Endodermal cell (in vitro differentiated cells): ENCODE data around the gene PLAC8. TPM values are rescaled to one million over a fixed set of nuclear protein-coding genes. Genes with fewer than 3 reads are reported as not detected.
"Not testable (repeated sequence)": the region's sequence is repeated elsewhere in the genome, so short reads cannot be mapped to it uniquely, and the experiment has no call there.

Experiments
- DNase-seq: peaks from one replicate; pipeline ENCODE4 v3.0.0-alpha.2; 2017
- H3K27ac ChIP-seq: 2 replicates; pipeline ENCODE4 v1.5.1; 2013; ENCODE audit warnings: mild to moderate bottlenecking, low read depth, low read length, moderate library complexity
- H3K27me3 ChIP-seq: 2 replicates; pipeline ENCODE4 v1.6.1; 2013; ENCODE audit warnings: mild to moderate bottlenecking, low read length, moderate library complexity; ENCODE audit not compliant: insufficient read depth, control insufficient read depth, poor library complexity, severe bottlenecking
- H3K36me3 ChIP-seq: 2 replicates; pipeline ENCODE4 v1.7.0; 2013; ENCODE audit warnings: mild to moderate bottlenecking, low read length, moderate library complexity; ENCODE audit not compliant: control insufficient read depth, insufficient read depth
- H3K4me1 ChIP-seq: one replicate; pipeline ENCODE4 v1.7.0; 2013; ENCODE audit warnings: low read length; ENCODE audit not compliant: control insufficient read depth, insufficient read depth
- H3K4me3 ChIP-seq: 2 replicates; pipeline ENCODE4 v1.5.1; 2013; ENCODE audit warnings: mild to moderate bottlenecking, low read length, moderate library complexity
- H3K9ac ChIP-seq: 2 replicates; pipeline ENCODE4 v1.6.1; 2013; ENCODE audit warnings: mild to moderate bottlenecking, low read length, moderate library complexity; ENCODE audit not compliant: poor library complexity, severe bottlenecking; ENCODE audit errors: extremely low read depth
- H3K9me3 ChIP-seq: 2 replicates; pipeline ENCODE4 v1.6.1; 2013; ENCODE audit warnings: mild to moderate bottlenecking, low read length, moderate library complexity; ENCODE audit not compliant: control insufficient read depth
- H3K27ac Mint-ChIP-seq: 2 replicates; pipeline ENCODE4 v1.8.0; 2020; ENCODE audit warnings: mixed read lengths
- H3K27me3 Mint-ChIP-seq: 2 replicates; pipeline ENCODE4 v1.8.0; 2021; ENCODE audit warnings: mild to moderate bottlenecking, mixed read lengths; ENCODE audit not compliant: insufficient read depth
- H3K36me3 Mint-ChIP-seq: 2 replicates; pipeline ENCODE4 v1.8.0; 2020; ENCODE audit warnings: low read depth, mixed read lengths
- H3K4me1 Mint-ChIP-seq: 2 replicates; pipeline ENCODE4 v1.8.0; 2020; ENCODE audit warnings: mixed read lengths
- H3K4me3 Mint-ChIP-seq: 2 replicates; pipeline ENCODE4 v1.8.0; 2020; ENCODE audit warnings: mild to moderate bottlenecking, moderate library complexity, mixed read lengths
- H3K9me3 Mint-ChIP-seq: 2 replicates; pipeline ENCODE4 v1.8.0; 2020; ENCODE audit warnings: mild to moderate bottlenecking, mixed read lengths
- WGBS, 2 experiments: methylation state at CpG; one replicate each; pipeline versions ENCODE4 v1.1.5 to v1.1.7; 2013; ENCODE audit warnings: missing lambda C conversion rate in 2 of 2, mixed read lengths in 1 of 2; ENCODE audit not compliant: insufficient coverage in 1 of 2, insufficient read length in 1 of 2; 5-methylcytosine and 5-hydroxymethylcytosine counted together
- total RNA-seq, 2 donors: library from RNA; stranded (reverse); fragmentation: NEBNext Ultra II Directional in 1 of 2; extraction: Animal tissue kit (Norgen Biotek cat#: 25700) in 1 of 2; gene quantifications; 2 replicates in 1 of 2; 3 replicates in 1 of 2; pipeline ENCODE4 v1.2.1, GENCODE V29; 2021
- TF ChIP-seq, protein P1 (sequence below): fragments of 200-600 bp; sonication (generic); conservative IDR thresholded peaks from 2 replicates; pipeline ENCODE4 v1.5.0; 2021; ENCODE audit warnings: antibody characterized with exemption, mild to moderate bottlenecking

PLAC8 gene
- total RNA-seq, 2 donors from 2014 or later = 1.8 to 2.6 TPM

DNA sequence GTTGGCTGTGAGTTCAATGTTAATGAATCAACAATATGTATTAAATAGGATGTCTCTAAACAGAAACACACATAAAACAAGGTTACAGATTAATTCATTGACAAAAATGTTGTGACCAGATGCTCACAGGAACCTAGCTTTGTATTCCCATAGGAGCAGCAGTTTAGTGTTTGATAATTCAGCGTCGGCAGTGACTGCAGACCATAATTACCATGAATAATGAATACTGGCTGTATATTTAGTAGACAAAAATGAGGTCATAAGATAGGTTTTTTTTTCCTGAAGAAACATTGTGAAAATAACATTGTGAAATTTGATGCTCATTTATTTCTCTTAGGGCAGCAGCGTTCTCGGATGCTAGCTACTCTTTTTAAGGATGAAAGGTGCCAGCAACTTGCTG lies 51.8 kb downstream of the PLAC8 start:
- TF ChIP-seq, protein P1, sequence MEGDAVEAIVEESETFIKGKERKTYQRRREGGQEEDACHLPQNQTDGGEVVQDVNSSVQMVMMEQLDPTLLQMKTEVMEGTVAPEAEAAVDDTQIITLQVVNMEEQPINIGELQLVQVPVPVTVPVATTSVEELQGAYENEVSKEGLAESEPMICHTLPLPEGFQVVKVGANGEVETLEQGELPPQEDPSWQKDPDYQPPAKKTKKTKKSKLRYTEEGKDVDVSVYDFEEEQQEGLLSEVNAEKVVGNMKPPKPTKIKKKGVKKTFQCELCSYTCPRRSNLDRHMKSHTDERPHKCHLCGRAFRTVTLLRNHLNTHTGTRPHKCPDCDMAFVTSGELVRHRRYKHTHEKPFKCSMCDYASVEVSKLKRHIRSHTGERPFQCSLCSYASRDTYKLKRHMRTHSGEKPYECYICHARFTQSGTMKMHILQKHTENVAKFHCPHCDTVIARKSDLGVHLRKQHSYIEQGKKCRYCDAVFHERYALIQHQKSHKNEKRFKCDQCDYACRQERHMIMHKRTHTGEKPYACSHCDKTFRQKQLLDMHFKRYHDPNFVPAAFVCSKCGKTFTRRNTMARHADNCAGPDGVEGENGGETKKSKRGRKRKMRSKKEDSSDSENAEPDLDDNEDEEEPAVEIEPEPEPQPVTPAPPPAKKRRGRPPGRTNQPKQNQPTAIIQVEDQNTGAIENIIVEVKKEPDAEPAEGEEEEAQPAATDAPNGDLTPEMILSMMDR = no peak
- peaks cover 55% of the 10 kb centered on the region for H3K36me3 Mint-ChIP-seq
- 99 to 100% methylated on average over 4 of the region's 4 CpGs for WGBS, 2 experiments

DNA sequence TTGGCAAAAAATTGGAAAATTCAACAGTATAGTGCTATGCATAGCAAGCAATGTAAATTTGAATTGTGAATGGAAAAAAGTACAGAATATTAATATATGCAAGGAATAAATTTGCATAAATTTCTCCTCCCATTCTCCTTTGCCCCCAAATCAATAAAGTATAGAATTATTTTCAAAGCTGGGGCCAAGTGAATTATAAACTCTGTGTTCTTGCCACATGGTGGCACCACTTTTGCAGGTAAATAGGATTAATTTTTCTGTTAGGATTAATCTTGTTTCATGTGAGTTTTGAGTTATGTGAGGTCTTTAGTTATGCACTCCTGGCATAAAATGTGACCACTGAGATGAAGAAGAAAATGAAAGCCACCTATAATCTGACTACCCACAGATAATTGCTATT lies 59.6 kb downstream of the PLAC8 start:
- H3K27me3 ChIP-seq = no peaks in the 10 kb centered on the region
- H3K36me3 ChIP-seq = peaks cover 39% of the 10 kb centered on the region
- H3K4me3 ChIP-seq = no peak overlapping the region
- no peak overlapping the region for H3K9ac ChIP-seq
- TF ChIP-seq, protein P1 = peak; percentile 55
- no peaks in the 10 kb centered on the region for H3K27me3 Mint-ChIP-seq
- peaks cover 2% of the 10 kb centered on the region for H3K9me3 Mint-ChIP-seq
- H3K9me3 ChIP-seq = no peaks in the 10 kb centered on the region
- peaks cover 60% of the 10 kb centered on the region for H3K36me3 Mint-ChIP-seq
- peaks cover 5% of the 10 kb centered on the region for H3K4me1 Mint-ChIP-seq
- H3K4me1 ChIP-seq = no peaks in the 10 kb centered on the region
- no peak overlapping the region for H3K27ac ChIP-seq
- H3K27ac Mint-ChIP-seq = no peak overlapping the region
- DNase-seq = no peak
- no peak overlapping the region for H3K4me3 Mint-ChIP-seq

More for the DNA sequence above, 51.8 kb downstream of the PLAC8 start:
- Histone ChIP-seq H3K27ac (no peak overlapping the region), H3K4me1 (no peaks in the 10 kb centered on the region), H3K36me3 (peaks cover 55% of the 10 kb centered on the region), H3K9ac (no peak overlapping the region), H3K4me3 (no peak overlapping the region), H3K9me3 (no peaks in the 10 kb centered on the region), H3K27me3 (no peaks in the 10 kb centered on the region)
- Mint-ChIP-seq H3K27me3 (no peaks in the 10 kb centered on the region), H3K4me1 (no peaks in the 10 kb centered on the region), H3K4me3 (no peak overlapping the region), H3K9me3 (no peaks in the 10 kb centered on the region), H3K27ac (no peak overlapping the region)
- DNase-seq = no peak

DNA sequence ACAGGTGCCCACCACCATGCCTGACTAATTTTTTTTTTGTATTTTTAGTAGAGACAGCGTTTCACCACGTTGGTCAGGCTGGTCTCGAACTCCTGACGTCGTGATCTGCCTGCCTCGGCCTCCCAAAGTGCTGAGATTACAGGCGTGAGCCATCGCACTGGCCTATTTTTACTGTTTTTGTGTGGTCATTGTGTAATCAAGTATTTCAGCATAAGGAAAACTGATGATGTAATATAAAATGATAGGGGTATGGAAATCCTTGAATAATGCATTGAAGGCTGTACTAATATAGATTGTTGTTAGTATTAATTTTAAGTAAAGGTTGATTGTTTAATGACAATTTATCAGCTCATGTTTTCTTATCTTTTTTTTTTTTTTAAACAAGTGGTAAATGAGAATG lies 65.7 kb downstream of the PLAC8 start:
- H3K4me1 Mint-ChIP-seq, H3K27me3 Mint-ChIP-seq, H3K27ac ChIP-seq, H3K4me3 ChIP-seq, H3K4me3 Mint-ChIP-seq, H3K27ac Mint-ChIP-seq, H3K9ac ChIP-seq, H3K9me3 ChIP-seq, H3K9me3 Mint-ChIP-seq, H3K27me3 ChIP-seq, DNase-seq, H3K4me1 ChIP-seq: not testable (repeated sequence)
- H3K36me3 ChIP-seq = peaks cover 40% of the 10 kb centered on the region
- WGBS, 2 experiments = 95 to 96% methylated on average over 6 to 8 of the region's 8 CpGs
- H3K36me3 Mint-ChIP-seq = peaks cover 37% of the 10 kb centered on the region
